Fibroblast of the aortic adventitia (primary cell): ENCODE measurements around the gene ZSCAN25. TPM values are rescaled to one million over a fixed set of nuclear protein-coding genes. Genes with fewer than 3 reads are reported as not detected.

Source experiments
- DNase-seq: peaks from one replicate; pipeline ENCODE4 v3.0.0-alpha.2; 2010; ENCODE audit warnings: low read depth
- H3K4me3 ChIP-seq: 2 replicates; pipeline ENCODE4 v1.5.1; 2011; ENCODE audit warnings: low read depth, mild to moderate bottlenecking, control low read depth, low read length, moderate library complexity
- CTCF ChIP-seq: IDR thresholded peaks from 2 replicates; pipeline ENCODE4 v1.5.1; 2011; ENCODE audit warnings: mild to moderate bottlenecking, low read length, control low read depth, inconsistent platforms; ENCODE audit not compliant: insufficient read depth
- total RNA-seq: library from RNA; depleted of rRNA; stranded (reverse); fragments of >200 nt; gene quantifications from 2 replicates; pipeline ENCODE4 v1.2.3, GENCODE V29; 2012; ENCODE audit warnings: low replicate concordance

ZSCAN25 gene
- total RNA-seq, 1 donor = 8.1 TPM

- TF ChIP-seq CTCF = no peak
- no peak for DNase-seq
- H3K4me3 ChIP-seq = no peak overlapping the region
Observed at GRCh38 chr7:99674995-99675742, 58.4 kb downstream of the ZSCAN25 start.

GRCh38 chr7:99677013-99677647, 60.4 kb downstream of the ZSCAN25 start:
- no peak for TF ChIP-seq CTCF
- DNase-seq = no peak

GRCh38 chr7:99677648-99678045, 60.9 kb downstream of the ZSCAN25 start:
- no peak for TF ChIP-seq CTCF
- DNase-seq = no peak
- H3K4me3 ChIP-seq = no peak overlapping the region

More at GRCh38 chr7:99677013-99677647, 60.4 kb downstream of the ZSCAN25 start:
- no peak overlapping the region for H3K4me3 ChIP-seq

GRCh38 chr7:99679032-99679399, 62.3 kb downstream of the ZSCAN25 start:
- no peak for DNase-seq
- no peak for TF ChIP-seq CTCF
- H3K4me3 ChIP-seq = no peak overlapping the region

DNA sequence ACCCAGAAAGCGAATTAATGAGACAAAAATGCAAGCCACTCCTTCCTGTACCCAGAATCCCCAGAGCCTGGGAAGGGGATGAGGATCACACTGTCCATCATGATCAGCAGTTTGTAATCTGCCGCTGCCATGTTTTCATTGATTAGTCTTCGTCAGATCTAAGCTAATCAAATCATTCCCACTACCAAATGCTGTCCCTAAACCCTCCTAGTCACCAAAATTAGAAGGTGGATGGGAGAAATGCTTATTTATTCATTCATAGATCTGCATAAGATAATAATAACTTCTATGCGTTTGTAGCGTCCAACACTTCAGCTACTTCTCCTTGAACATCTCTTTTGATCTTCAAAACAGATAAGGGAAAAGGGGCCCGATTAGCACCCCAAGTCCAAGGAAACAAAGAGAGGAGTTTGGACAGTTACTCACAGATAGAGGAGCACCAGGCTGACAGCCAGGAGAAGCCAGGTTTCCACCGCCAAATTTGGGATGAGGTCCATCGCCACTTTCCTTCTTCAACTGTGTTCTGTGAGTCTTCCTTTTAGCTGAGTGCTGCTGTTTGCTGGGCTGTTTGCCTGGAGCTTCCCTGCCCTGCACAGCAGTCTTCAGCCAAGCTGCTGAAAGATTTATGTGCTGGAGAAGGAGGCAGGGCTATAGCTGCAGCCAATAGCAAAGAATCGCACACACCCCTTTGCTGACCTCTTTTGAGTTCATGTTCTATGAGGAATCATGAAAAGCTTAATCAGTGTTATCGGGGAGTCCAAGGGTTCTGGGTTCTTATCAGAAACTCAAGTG, 62.9 kb downstream of the ZSCAN25 start, which contains the start of gene CYP3A5:
Gene CYP3A5, minus strand, starts transcription at position 597 of the 792 bp plus-strand sequence. Its CDS starts 100 bp downstream, at position 497.
- TF ChIP-seq CTCF = no peak
- no peak within 1 kb of the TSS for H3K4me3 ChIP-seq
- DNase-seq = peak; percentile 55

Other genes starting within 250 kb of the ZSCAN25 start
- 249 and 358 TPM in 2 replicates for gene ARPC1B, start 242.2 kb upstream of the ZSCAN25 start, total RNA-seq
- 29.2 and 66.9 TPM in 2 replicates for gene PDAP1, start 208.3 kb upstream of the ZSCAN25 start, total RNA-seq
- gene BUD31, start 208.0 kb upstream of the ZSCAN25 start, total RNA-seq = 137 and 171 TPM in 2 replicates
- gene PTCD1, start 178.1 kb upstream of the ZSCAN25 start, total RNA-seq = 1.3 and 4.4 TPM in 2 replicates
- gene CPSF4, start 178.0 kb upstream of the ZSCAN25 start, total RNA-seq = 13.1 and 23.3 TPM in 2 replicates
- 42.5 and 820 TPM in 2 replicates for gene ATP5MF, start 150.8 kb upstream of the ZSCAN25 start, total RNA-seq
- 3.9 and 6.9 TPM in 2 replicates for gene ZNF789, start 144.1 kb upstream of the ZSCAN25 start, total RNA-seq
- gene ZNF394, start 116.7 kb upstream of the ZSCAN25 start, total RNA-seq = 23.4 and 31.2 TPM in 2 replicates
- gene ZKSCAN5, start 112.3 kb upstream of the ZSCAN25 start, total RNA-seq = 9.1 and 11.8 TPM in 2 replicates
- gene FAM200A, start 64.8 kb upstream of the ZSCAN25 start, total RNA-seq = 5.9 and 8.9 TPM in 2 replicates
- gene ZNF655, start 58.3 kb upstream of the ZSCAN25 start, total RNA-seq = 54.2 and 76.0 TPM in 2 replicates
- gene TMEM225B, start 18.7 kb upstream of the ZSCAN25 start, total RNA-seq = 0.54 TPM in 1 of 2 replicates, not detected in the other
- 1.1 and 2.9 TPM in 2 replicates for gene CYP3A5, start 63.0 kb downstream of the ZSCAN25 start, total RNA-seq
- 0.74 TPM in 1 of 2 replicates, not detected in the other for gene CYP3A7, start 118.2 kb downstream of the ZSCAN25 start, total RNA-seq
- gene CYP3A4, start 167.2 kb downstream of the ZSCAN25 start, total RNA-seq = not detected in 2 replicates
- not detected in 2 replicates for gene CYP3A43, start 211.1 kb downstream of the ZSCAN25 start, total RNA-seq